ENCODE data around the gene SPNS1.
A peak's percentile ranks its signal among the peaks of the same experiment; 100 is the strongest.

Gene SPNS1

GRCh38 chr16:28930652-28931051 is 43.9 kb upstream of the SPNS1 start:
- Histone ChIP-seq H3K36me3 (ENCODE audit: control insufficient read depth, insufficient read depth, low read length) (peaks cover 11% of the 10 kb centered on the region), H3K27me3 (replicated peaks; ENCODE audit: control insufficient read depth, insufficient read depth, low read length) (no peaks in the 10 kb centered on the region), H3K4me3 (replicated peaks; ENCODE audit: low read depth, low read length) (no peak overlapping the region; the same call in 1 of the 2 replicates)
- no peak for TF ChIP-seq CTCF (IDR thresholded peaks at IDR 0.05; ENCODE audit: insufficient read depth, low read length, poor library complexity, severe bottlenecking)
- peak; percentile 49 for DNase-seq (ENCODE audit: extremely low read depth, insufficient read length)

- H3K4me3 ChIP-seq (replicated peaks; ENCODE audit: low read depth, low read length): peak within 1 kb of the TSS; percentile 88
- no peak for TF ChIP-seq CTCF (IDR thresholded peaks at IDR 0.05; ENCODE audit: insufficient read depth, low read length, poor library complexity, severe bottlenecking)
- peak; percentile 74 for DNase-seq (ENCODE audit: extremely low read depth, insufficient read length)
- H3K36me3 ChIP-seq (ENCODE audit: control insufficient read depth, insufficient read depth, low read length): peaks cover 15% of the 10 kb centered on the region
- no peaks in the 10 kb centered on the region for H3K27me3 ChIP-seq (replicated peaks; ENCODE audit: control insufficient read depth, insufficient read depth, low read length)
Measured at GRCh38 chr16:28931801-28932225, 42.8 kb upstream of the SPNS1 start, which contains the start of gene CD19. Gene CD19 (plus strand): TSS chr16:28931971. CDS start chr16:28932001, 30 bp downstream.

- Histone ChIP-seq H3K36me3 (ENCODE audit: control insufficient read depth, insufficient read depth, low read length) (peaks cover 21% of the 10 kb centered on the region), H3K27me3 (replicated peaks; ENCODE audit: control insufficient read depth, insufficient read depth, low read length) (no peaks in the 10 kb centered on the region), H3K4me3 (replicated peaks; ENCODE audit: low read depth, low read length) (peak overlapping the region; percentile 88)
- no peak for DNase-seq (ENCODE audit: extremely low read depth, insufficient read length)
- peak; percentile 30 for TF ChIP-seq CTCF (IDR thresholded peaks at IDR 0.05; ENCODE audit: insufficient read depth, low read length, poor library complexity, severe bottlenecking)
Measured at GRCh38 chr16:28932339-28933141, 42.0 kb upstream of the SPNS1 start.

GRCh38 chr16:28933171-28933570 is 41.4 kb upstream of the SPNS1 start:
- Histone ChIP-seq H3K27me3 (replicated peaks; ENCODE audit: control insufficient read depth, insufficient read depth, low read length) (no peaks in the 10 kb centered on the region), H3K4me3 (replicated peaks; ENCODE audit: low read depth, low read length) (peak overlapping the region; percentile 88), H3K36me3 (ENCODE audit: control insufficient read depth, insufficient read depth, low read length) (peaks cover 24% of the 10 kb centered on the region)
- no peak for TF ChIP-seq CTCF (IDR thresholded peaks at IDR 0.05; ENCODE audit: insufficient read depth, low read length, poor library complexity, severe bottlenecking)
- DNase-seq (ENCODE audit: extremely low read depth, insufficient read length): no peak

GRCh38 chr16:28935346-28935745 is 39.2 kb upstream of the SPNS1 start:
- DNase-seq (ENCODE audit: extremely low read depth, insufficient read length): no peak
- TF ChIP-seq CTCF (IDR thresholded peaks at IDR 0.05; ENCODE audit: insufficient read depth, low read length, poor library complexity, severe bottlenecking): no peak
- H3K4me3 ChIP-seq (replicated peaks; ENCODE audit: low read depth, low read length): no peak overlapping the region
- no peaks in the 10 kb centered on the region for H3K27me3 ChIP-seq (replicated peaks; ENCODE audit: control insufficient read depth, insufficient read depth, low read length)
- peaks cover 34% of the 10 kb centered on the region for H3K36me3 ChIP-seq (ENCODE audit: control insufficient read depth, insufficient read depth, low read length)
